Esophagus (tissue), 2 donors: ENCODE measurements around the gene DHFR. TPM values are rescaled to one million over a fixed set of nuclear protein-coding genes. Genes with fewer than 3 reads are reported as not detected.

Experiments used
- H3K27ac ChIP-seq, 2 donors: one replicate each; pipeline ENCODE4 v1.5.1; 2013; ENCODE audit warnings: low read depth in 2 of 2, mild to moderate bottlenecking in 2 of 2, inconsistent platforms in 1 of 2, low read length in 1 of 2, moderate library complexity in 1 of 2
- H3K27me3 ChIP-seq, 2 donors: one replicate each; pipeline ENCODE4 v1.6.1; 2013; ENCODE audit warnings: low read length in 2 of 2, control low read depth in 1 of 2, mild to moderate bottlenecking in 1 of 2; ENCODE audit not compliant: insufficient read depth in 2 of 2, control insufficient read depth in 1 of 2
- H3K36me3 ChIP-seq, 2 donors: one replicate each; pipeline ENCODE4 v1.6.1; 2013; ENCODE audit warnings: low read length in 1 of 2; ENCODE audit not compliant: control insufficient read depth in 2 of 2, insufficient read depth in 2 of 2
- H3K4me1 ChIP-seq, 2 donors: one replicate each; pipeline ENCODE4 v1.6.1; 2013; ENCODE audit warnings: low read length in 1 of 2; ENCODE audit not compliant: control insufficient read depth in 2 of 2, insufficient read depth in 2 of 2
- H3K4me3 ChIP-seq, 2 donors: one replicate each; pipeline ENCODE4 v1.5.1; 2013; ENCODE audit warnings: low read length in 2 of 2, mild to moderate bottlenecking in 2 of 2, low read depth in 1 of 2, moderate library complexity in 1 of 2
- H3K9me3 ChIP-seq, 2 donors: one replicate each; pipeline ENCODE4 v1.6.1; 2013; ENCODE audit warnings: mild to moderate bottlenecking in 2 of 2, low read depth in 1 of 2, low read length in 1 of 2, moderate library complexity in 1 of 2; ENCODE audit not compliant: control insufficient read depth in 2 of 2, insufficient read depth in 1 of 2
- WGBS, 2 donors: extraction: QIAGEN DNeasy Blood & Tissue Kit; methylation state at CpG; one replicate each; pipeline ENCODE4 v1.1.7; 2013; 5-methylcytosine and 5-hydroxymethylcytosine counted together
- polyA plus RNA-seq, 2 donors: library from polyadenylated mRNA; stranded (reverse); fragments of 200-250 nt; gene quantifications; one replicate each; pipeline ENCODE4 v1.2.3, GENCODE V29; 2013
- donor health status: healthy with polysubstance abuse.
- donor health status: Bipolar disorder and iron deficiency.

The DHFR gene
- polyA plus RNA-seq, 2 donors: 10.0 to 12.1 TPM

DNA sequence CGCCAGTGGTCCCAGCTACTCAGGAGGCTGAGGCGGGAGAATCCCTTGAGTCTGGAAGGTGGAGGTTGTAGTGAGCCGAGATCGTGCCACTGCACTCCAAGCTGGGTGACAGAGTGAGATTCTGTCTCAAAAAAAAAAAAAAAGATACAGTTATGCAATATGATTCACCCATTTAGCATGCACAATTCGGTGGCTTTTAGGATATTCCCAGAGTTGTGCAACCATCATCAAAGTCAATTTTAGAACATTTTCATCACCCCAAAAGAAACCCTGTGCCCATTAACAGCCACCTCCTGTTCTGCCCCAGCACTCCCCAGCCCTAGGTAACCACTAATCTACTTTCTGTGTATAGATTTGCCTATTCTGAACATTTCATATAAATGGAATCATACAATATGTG lies 4.3 kb upstream of the DHFR start:
- Histone ChIP-seq H3K27me3 (no peaks in the 10 kb centered on the region), H3K36me3 (peaks cover 0 to 2% of the 10 kb centered on the region in 2 donors), H3K4me3 (no peak overlapping the region), H3K9me3 (no peaks in the 10 kb centered on the region), H3K4me1 (peaks cover 0 to under 1% of the 10 kb centered on the region in 2 donors), H3K27ac (no peak overlapping the region)
- 85 to 86% methylated on average over 5 of the region's 5 CpGs for WGBS, 2 donors

- H3K9me3 ChIP-seq: no peaks in the 10 kb centered on the region
- peaks cover 0 to 2% of the 10 kb centered on the region in 2 donors for H3K36me3 ChIP-seq
- peaks cover 0 to 3% of the 10 kb centered on the region in 2 donors for H3K4me1 ChIP-seq
- H3K27ac ChIP-seq: no peak overlapping the region
- no peaks in the 10 kb centered on the region for H3K27me3 ChIP-seq
- WGBS, 2 donors: 38 to 89% methylated on average over 1 of the region's 1 CpG
- H3K4me3 ChIP-seq: no peak overlapping the region
Measured at GRCh38 chr5:80656425-80656824, 1.6 kb upstream of the DHFR start.

DNA sequence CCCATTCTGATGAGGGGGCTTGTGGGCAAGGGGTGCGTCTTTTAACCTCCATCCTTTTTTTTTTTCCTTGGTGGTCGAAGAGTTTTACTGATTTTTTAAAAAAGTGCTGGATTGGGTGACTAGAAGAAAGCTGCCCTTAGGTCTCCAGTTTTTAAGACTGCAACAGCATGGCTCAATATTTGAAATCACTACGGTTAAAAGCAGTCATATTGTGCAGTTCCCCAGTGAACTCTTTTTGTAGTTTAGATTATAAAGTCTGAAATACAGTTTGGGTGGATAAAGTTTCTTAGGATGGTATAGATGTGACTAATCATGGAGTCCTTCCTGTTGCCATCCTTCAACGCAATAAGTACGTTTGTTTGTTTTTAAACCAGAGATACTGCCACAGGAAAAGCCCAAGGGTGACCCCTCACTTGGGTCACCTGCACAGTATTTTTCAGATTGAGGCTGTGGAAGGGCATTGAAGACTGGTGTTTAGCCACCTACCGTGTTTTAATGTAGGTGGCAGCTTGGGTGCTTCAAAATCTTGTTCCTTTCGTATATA lies 520 bp upstream of the DHFR start:
- peak overlapping the region; percentile 97 to 98 for H3K27ac ChIP-seq
- peak overlapping the region; percentile 91 to 96 for H3K4me3 ChIP-seq
- peaks cover 0 to 3% of the 10 kb centered on the region in 2 donors for H3K4me1 ChIP-seq
- H3K27me3 ChIP-seq: no peaks in the 10 kb centered on the region
- 18 to 19% methylated on average over 7 of the region's 7 CpGs for WGBS, 2 donors
- H3K36me3 ChIP-seq: peaks cover 0 to 2% of the 10 kb centered on the region in 2 donors
- no peaks in the 10 kb centered on the region for H3K9me3 ChIP-seq

GRCh38 chr5:80654054-80654390 lies 761 bp downstream of the DHFR start:
- Histone ChIP-seq H3K4me3 (peak overlapping the region; percentile 91 to 96), H3K4me1 (peaks cover 0 to 3% of the 10 kb centered on the region in 2 donors), H3K27me3 (no peaks in the 10 kb centered on the region), H3K9me3 (no peaks in the 10 kb centered on the region), H3K36me3 (no peaks in the 10 kb centered on the region), H3K27ac (no peak overlapping the region)
- 0 to 1% methylated on average over 24 of the region's 24 CpGs for WGBS, 2 donors

DNA sequence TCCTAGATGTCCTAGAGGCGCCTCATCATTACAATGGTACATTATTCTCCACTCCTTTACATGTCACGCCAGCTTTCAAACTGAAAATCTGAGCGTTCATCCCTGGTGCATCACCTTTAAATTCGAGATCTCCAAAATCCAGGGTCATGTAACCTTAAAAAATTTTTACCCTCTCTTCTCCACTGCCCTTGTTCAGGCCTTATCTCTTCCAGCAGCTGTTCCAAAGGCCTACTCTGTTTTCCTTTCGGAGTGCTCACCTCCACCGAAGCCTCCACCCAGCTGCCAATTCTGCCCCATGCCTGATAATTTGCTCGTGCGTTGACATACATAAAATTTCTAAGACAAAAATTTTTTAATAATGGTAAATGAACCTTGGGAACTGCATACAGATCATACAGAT lies 1.3 kb downstream of the DHFR start:
- peaks cover 0 to 3% of the 10 kb centered on the region in 2 donors for H3K4me1 ChIP-seq
- no peaks in the 10 kb centered on the region for H3K27me3 ChIP-seq
- peak overlapping the region in 1 of 2 donors; percentile 96 for H3K4me3 ChIP-seq
- no peaks in the 10 kb centered on the region for H3K9me3 ChIP-seq
- H3K27ac ChIP-seq: no peak overlapping the region
- no peaks in the 10 kb centered on the region for H3K36me3 ChIP-seq
- WGBS, 2 donors: 33 to 41% methylated on average over 8 of the region's 8 CpGs

DNA sequence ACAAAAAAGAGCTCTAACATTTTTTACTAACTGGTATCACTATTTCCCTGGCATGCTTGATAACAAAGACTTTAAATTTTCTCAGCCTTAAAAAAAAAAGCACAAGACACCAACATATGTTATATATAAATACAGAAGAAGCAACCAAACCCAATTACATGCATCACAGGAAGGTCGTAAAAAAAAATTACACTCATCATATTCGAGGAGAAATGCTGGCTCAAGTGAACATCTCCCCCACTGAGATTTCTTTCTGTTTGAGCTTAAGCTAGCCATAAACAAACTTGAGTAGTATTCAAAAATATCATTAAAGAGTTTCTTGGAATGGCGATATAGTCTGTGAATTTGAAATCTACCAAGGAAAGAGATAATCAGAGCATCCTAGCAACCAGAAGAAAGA lies 7.9 kb downstream of the DHFR start:
- no peaks in the 10 kb centered on the region for H3K27me3 ChIP-seq
- no peak overlapping the region for H3K27ac ChIP-seq
- no peaks in the 10 kb centered on the region for H3K9me3 ChIP-seq
- no peaks in the 10 kb centered on the region for H3K4me1 ChIP-seq
- no peak overlapping the region for H3K4me3 ChIP-seq
- 86 to 88% methylated on average over 3 of the region's 3 CpGs for WGBS, 2 donors
- no peaks in the 10 kb centered on the region for H3K36me3 ChIP-seq

DNA sequence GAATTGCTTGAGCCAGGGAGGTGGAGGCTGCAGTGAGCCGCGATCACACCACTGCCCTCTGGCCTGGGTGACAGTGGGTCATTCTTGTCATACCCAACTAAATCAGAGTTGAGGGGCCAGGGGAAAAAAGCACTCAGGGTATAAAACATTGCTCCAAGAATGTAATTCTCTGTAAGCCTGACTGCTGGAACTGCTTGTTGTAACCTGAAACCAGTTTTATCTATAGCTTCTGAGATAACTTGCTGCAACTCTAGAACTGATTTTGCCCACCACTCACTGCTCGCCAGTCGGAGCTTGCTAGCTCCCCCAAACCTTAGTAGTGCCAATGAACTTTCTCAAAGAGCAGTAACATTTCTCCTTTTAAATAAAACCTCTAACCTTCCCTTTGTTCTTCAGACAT lies 9.9 kb downstream of the DHFR start:
- Histone ChIP-seq H3K36me3 (no peaks in the 10 kb centered on the region), H3K27me3 (no peaks in the 10 kb centered on the region)

GRCh38 chr5:80641353-80641752 lies 13.4 kb downstream of the DHFR start:
- no peaks in the 10 kb centered on the region for H3K36me3 ChIP-seq
- H3K9me3 ChIP-seq: no peaks in the 10 kb centered on the region
- 62 to 68% methylated on average over 4 of the region's 4 CpGs for WGBS, 2 donors
- H3K27ac ChIP-seq: no peak overlapping the region
- H3K27me3 ChIP-seq: no peaks in the 10 kb centered on the region
- no peak overlapping the region for H3K4me3 ChIP-seq
- H3K4me1 ChIP-seq: no peaks in the 10 kb centered on the region

More for the DNA sequence above, 9.9 kb downstream of the DHFR start:
- WGBS, 2 donors: 79 to 91% methylated on average over 4 of the region's 4 CpGs
- Histone ChIP-seq H3K27ac (no peak overlapping the region), H3K4me1 (no peaks in the 10 kb centered on the region), H3K4me3 (no peak overlapping the region), H3K9me3 (no peaks in the 10 kb centered on the region)

- H3K27me3 ChIP-seq: no peaks in the 10 kb centered on the region
- H3K27ac ChIP-seq: no peak overlapping the region
- H3K36me3 ChIP-seq: peaks cover 2% of the 10 kb centered on the region in 2 donors
- H3K4me1 ChIP-seq: no peaks in the 10 kb centered on the region
- no peak overlapping the region for H3K4me3 ChIP-seq
- no peaks in the 10 kb centered on the region for H3K9me3 ChIP-seq
Measured at GRCh38 chr5:80634193-80634592, 20.6 kb downstream of the DHFR start.

GRCh38 chr5:80632700-80633099 lies 22.1 kb downstream of the DHFR start:
- no peaks in the 10 kb centered on the region for H3K9me3 ChIP-seq
- no peaks in the 10 kb centered on the region for H3K27me3 ChIP-seq
- H3K4me1 ChIP-seq: no peaks in the 10 kb centered on the region
- WGBS, 2 donors: 85 to 93% methylated on average over 2 of the region's 2 CpGs
- H3K36me3 ChIP-seq: peaks cover 2% of the 10 kb centered on the region in 2 donors
- no peak overlapping the region for H3K4me3 ChIP-seq
- H3K27ac ChIP-seq: no peak overlapping the region
